K562 (cell line): ENCODE measurements around the gene CRNKL1. TPM values are rescaled to one million over a fixed set of nuclear protein-coding genes. Genes with fewer than 3 reads are reported as not detected.

Experiments
- ATAC-seq: fragments of 200-7000 bp; cut with Tn5 transposase; 3 replicates; pipeline ENCODE4 v1.9.1; 2020; ENCODE audit warnings: moderate library complexity
- BruUV-seq: library from RNA; stranded (reverse); fragments of 400-500 nt; replicated peaks from 2 replicates; lab custom pipeline; 2021; lab: Mats Ljungman, UMichigan
- CTCF ChIA-PET: fragments of 300-600 bp; formaldehyde crosslinking; extraction: SDS; loops from one replicate; lab custom pipeline; 2021; ENCODE audit warnings: low intra/inter-chr PET ratio; lab: Yijun Ruan, JAX
- POLR2A ChIA-PET: fragments of 300-600, 350-650 bp; sonication (Branson Sonifier 250); formaldehyde crosslinking; extraction: SDS; loops from one replicate; lab custom pipeline; 2021; ENCODE audit warnings: antibody characterized with exemption, inconsistent platforms; lab: Yijun Ruan, JAX
- DNase-seq, 4 experiments: peaks; one replicate each; pipeline versions ENCODE4 v3.0.0 to v3.0.0-alpha.2; 2011 to 2018; ENCODE audit warnings: low spot score in 3 of 4, mixed read lengths in 3 of 4; ENCODE audit errors: extremely low read depth in 1 of 4
- FAIRE-seq: peaks from 2 replicates; lab custom pipeline; 2011; peaks lifted over from hg19 to GRCh38; lab: Jason Lieb, UNC
- H2AFZ ChIP-seq: 2 replicates; pipeline ENCODE4 v1.6.0; 2011; ENCODE audit warnings: low read depth, low read length, control low read depth, inconsistent platforms
- H3K27ac ChIP-seq: fragments of 200-600 bp; 3 replicates; pipeline ENCODE4 v1.8.0; 2011; ENCODE audit warnings: low read depth, mild to moderate bottlenecking, control low read depth, inconsistent platforms, low read length, moderate library complexity, mixed read lengths; ENCODE audit errors: extremely low read depth
- H3K27me3 ChIP-seq, 2 experiments: fragments of 300-600 bp in 1 of 2; 2 replicates in 1 of 2; 3 replicates in 1 of 2; pipeline versions ENCODE4 v1.6.0 to v1.8.0; 2011; ENCODE audit warnings: inconsistent platforms in 2 of 2, low read length in 2 of 2, mild to moderate bottlenecking in 1 of 2, mixed read lengths in 1 of 2, moderate library complexity in 1 of 2; ENCODE audit not compliant: control insufficient read depth in 2 of 2, insufficient read depth in 2 of 2
- H3K36me3 ChIP-seq: fragments of 300-600 bp; 3 replicates; pipeline ENCODE4 v1.8.0; 2011; ENCODE audit warnings: mild to moderate bottlenecking, low read length, inconsistent platforms; ENCODE audit not compliant: control insufficient read depth, insufficient read depth
- H3K4me1 ChIP-seq, 2 experiments: fragments of 200-600 bp in 1 of 2; replicated peaks in 1 of 2; 2 replicates in 1 of 2; 3 replicates in 1 of 2; pipeline versions ENCODE4 v1.5.1 to v1.8.0; 2011; ENCODE audit warnings: inconsistent platforms in 2 of 2, low read length in 2 of 2, mild to moderate bottlenecking in 1 of 2, mixed read lengths in 1 of 2, moderate library complexity in 1 of 2; ENCODE audit not compliant: control insufficient read depth in 2 of 2, insufficient read depth in 2 of 2
- H3K4me2 ChIP-seq: 2 replicates; pipeline ENCODE4 v1.6.1; 2011; ENCODE audit warnings: low read length, control low read depth, inconsistent platforms, mixed read lengths; ENCODE audit not compliant: insufficient read depth
- H3K4me3 ChIP-seq: fragments of 200-600 bp; sonication (generic), shearing (Covaris generic); 2 replicates; pipeline ENCODE4 v1.5.1; 2016; ENCODE audit warnings: control low read depth, inconsistent platforms
- H3K79me2 ChIP-seq: fragments of 200-600 bp; 3 replicates; pipeline ENCODE4 v1.8.0; 2011; ENCODE audit warnings: low read length, inconsistent platforms; ENCODE audit not compliant: control insufficient read depth, insufficient read depth
- H3K9ac ChIP-seq, 2 experiments: 2 replicates each; pipeline versions ENCODE4 v1.6.0 to v1.6.1; 2011; ENCODE audit warnings: low read depth in 2 of 2, low read length in 2 of 2, control low read depth in 1 of 2, inconsistent platforms in 1 of 2, mild to moderate bottlenecking in 1 of 2, mixed read lengths in 1 of 2; ENCODE audit not compliant: insufficient read depth in 1 of 2
- H3K9me1 ChIP-seq: one replicate; pipeline ENCODE4 v1.6.0; 2011; ENCODE audit warnings: inconsistent platforms, mild to moderate bottlenecking, low read length, moderate library complexity; ENCODE audit not compliant: control insufficient read depth, insufficient read depth
- H3K9me3 ChIP-seq: replicated peaks from 2 replicates; pipeline ENCODE4 v1.5.1; 2011; ENCODE audit warnings: low read depth, low read length, inconsistent platforms; ENCODE audit not compliant: control insufficient read depth, insufficient read depth
- H4K20me1 ChIP-seq: replicated peaks from 2 replicates; pipeline ENCODE4 v1.6.1; 2011; ENCODE audit warnings: low read length, inconsistent platforms, mixed read lengths; ENCODE audit not compliant: control insufficient read depth, insufficient read depth
- HNRNPUL1 ChIP-seq: fragments of 200-400 bp; formaldehyde crosslinking; IDR thresholded peaks from 2 replicates; pipeline ENCODE4 v1.6.1; 2017; ENCODE audit warnings: low read length
- RFX1 ChIP-seq: fragments of 450-650 bp; IDR thresholded peaks from 2 replicates; pipeline ENCODE4 v1.6.1; 2016; ENCODE audit warnings: mild to moderate bottlenecking, moderate library complexity
- TFAM ChIP-seq: fragments of 250-450 bp; sonication (Bioruptor Pico); conservative IDR thresholded peaks from 2 replicates; pipeline ENCODE4 v1.5.0; 2021; ENCODE audit warnings: mild to moderate bottlenecking, moderate library complexity
- ZNF318 ChIP-seq, 2 experiments: fragments of 450-650 bp; IDR thresholded peaks; 2 replicates each; pipeline ENCODE4 v1.6.1; 2016; ENCODE audit warnings: mild to moderate bottlenecking in 2 of 2, borderline replicate concordance in 1 of 2, low read depth in 1 of 2, moderate library complexity in 1 of 2
- ZNF79 ChIP-seq: fragments of 250-450 bp; sonication (Bioruptor Pico); IDR thresholded peaks from 2 replicates; pipeline ENCODE4 v1.4.0; 2020; ENCODE audit warnings: low read depth, mild to moderate bottlenecking, moderate library complexity
- WGBS: fragments of 100-300 bp; shearing (Covaris generic); methylation state at CpG from one replicate; pipeline ENCODE4 v1.1.6; 2016; ENCODE audit warnings: low coverage, mixed read lengths; ENCODE audit not compliant: insufficient coverage; ENCODE audit errors: missing lambda C conversion rate; 5-methylcytosine and 5-hydroxymethylcytosine counted together
- in situ Hi-C: fragments of 300-500 bp; cut with MboI; formaldehyde crosslinking; loops from 4 replicates; pipeline ENCODE4 v1.15.0; 2018; ENCODE audit warnings: inconsistent platforms, mixed read lengths
- intact Hi-C: fragments of 100-400 bp; cut with micrococcal nuclease; formaldehyde crosslinking; loops from 2 replicates; pipeline ENCODE4 v1.14.2; 2022
- polyA plus RNA-seq, 8 experiments: library from polyadenylated mRNA; depleted of rRNA in 4 of 8; stranded (reverse) in 5 of 8; unstranded in 3 of 8; fragments of >200 nt; fragmentation: Nextera tagmentation in 2 of 8; fragmentation: Illumina TruSeq in 1 of 8; extraction: Ambion mirVana in 2 of 8; extraction: Trizol in 1 of 8; gene quantifications; 2 replicates each; pipeline versions ENCODE4 v1.2.1 to v1.2.3, GENCODE V29; 2011 to 2014; ENCODE audit warnings: inconsistent platforms in 1 of 8, missing spikeins in 1 of 8
- total RNA-seq, 7 experiments: library from RNA; depleted of rRNA in 6 of 7; stranded (reverse); fragments of >200 nt in 6 of 7; fragmentation: Illumina TruSeq in 2 of 7; extraction: Trizol in 2 of 7; gene quantifications; 2 replicates each; pipeline versions ENCODE4 v1.2.1 to v1.2.3, GENCODE V29; 2011 to 2021; ENCODE audit warnings: low replicate concordance in 1 of 7

Gene CRNKL1
- total and polyA plus RNA-seq, 9 of the 15 experiments (the other 6 are each of a cell fraction or from before 2014, with no cell fraction given) = 8.1 to 17.0 (median 11.7) TPM

DNA sequence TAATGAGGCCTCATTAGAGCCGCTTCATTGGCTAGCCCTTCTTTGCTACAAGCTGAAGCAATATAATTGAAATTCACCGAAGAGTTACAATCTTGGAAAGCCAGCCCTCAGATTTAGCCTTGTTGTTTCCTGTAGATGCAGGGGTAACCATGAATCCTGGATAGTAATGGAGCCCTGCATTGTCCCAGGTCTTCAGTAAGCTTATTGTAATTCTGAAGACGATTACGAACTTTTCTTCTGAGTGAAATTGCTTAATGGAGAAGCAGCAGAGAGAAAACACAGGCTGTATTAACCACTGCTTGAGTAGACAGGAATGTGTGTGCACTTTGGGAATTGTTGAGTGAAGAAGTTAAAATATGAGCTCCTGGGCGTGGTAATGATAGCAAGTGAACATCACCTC lies 61.4 kb downstream of the CRNKL1 start:
- H3K27me3 ChIP-seq = peaks cover 4 to 7% of the 10 kb centered on the region in 2 experiments; a peak in 1 of 5 replicates
- BruUV-seq = no TSS peak
- intact Hi-C loops (loop anchor here (10.0 kb wide), 1 partner anchor 86 kb away; no protein-coding TSS in a partner anchor), in situ Hi-C loops (no loop called here)
- H3K4me1 ChIP-seq = no peaks in the 10 kb centered on the region
- POLR2A ChIA-PET = no interaction called here
- no peak overlapping the region for H3K4me3 ChIP-seq
- H3K4me2 ChIP-seq = no peak overlapping the region
- H3K36me3 ChIP-seq = no peaks in the 10 kb centered on the region
- no peak overlapping the region for H2AFZ ChIP-seq
- H3K9me3 ChIP-seq = no peaks in the 10 kb centered on the region
- H3K9me1 ChIP-seq = no peaks in the 10 kb centered on the region
- CTCF ChIA-PET = no interaction called here
- no peak for DNase-seq
- ATAC-seq = no peak
- H3K27ac ChIP-seq = no peak overlapping the region
- FAIRE-seq = no peak
- no peaks in the 10 kb centered on the region for H4K20me1 ChIP-seq
- TF ChIP-seq ZNF79 (CRISPR knock-in tag) (no peak), RFX1 (no peak)
- H3K9ac ChIP-seq = no peak overlapping the region
- 1% methylated on average over 5 of the region's 5 CpGs for WGBS
- no peaks in the 10 kb centered on the region for H3K79me2 ChIP-seq

GRCh38 chr20:19987046-19987445 lies 65.2 kb downstream of the CRNKL1 start:
- FAIRE-seq (no peak), ATAC-seq (no peak), DNase-seq (no peak)
- H3K79me2 ChIP-seq = no peaks in the 10 kb centered on the region
- WGBS = 5% methylated on average over 4 of the region's 4 CpGs
- no peak overlapping the region for H3K27ac ChIP-seq
- intact Hi-C loops (no loop called here), in situ Hi-C loops (no loop called here)
- no peak overlapping the region for H3K4me2 ChIP-seq
- H3K9me1 ChIP-seq = no peaks in the 10 kb centered on the region
- no peak overlapping the region for H3K4me3 ChIP-seq
- ChIA-PET CTCF (no interaction called here), POLR2A (interaction anchor here (1.0 kb wide), 1 partner anchor 11 kb away, joined by 3 read pairs; no protein-coding TSS in a partner anchor)
- no peaks in the 10 kb centered on the region for H3K9me3 ChIP-seq
- no peaks in the 10 kb centered on the region for H3K4me1 ChIP-seq
- H3K27me3 ChIP-seq = peaks cover 7 to 8% of the 10 kb centered on the region in 2 experiments; a peak in 3 of 5 replicates
- no peak overlapping the region for H3K9ac ChIP-seq
- no TSS peak for BruUV-seq
- no peaks in the 10 kb centered on the region for H4K20me1 ChIP-seq
- no peak overlapping the region for H2AFZ ChIP-seq
- no peaks in the 10 kb centered on the region for H3K36me3 ChIP-seq
- TF ChIP-seq ZNF318 (IDR thresholded peaks at IDR 0.05; ENCODE audit: borderline replicate concordance in 1 of 2, low read depth in 1 of 2) (no peak), HNRNPUL1 (no peak), TFAM (CRISPR knock-in tag) (no peak)
